Measurements from ENCODE around the gene SYNJ2.
"Not testable (repeated sequence)": the region's sequence is repeated elsewhere in the genome, so short reads cannot be mapped to it uniquely, and the experiment has no call there.

SYNJ2 gene, protein sequence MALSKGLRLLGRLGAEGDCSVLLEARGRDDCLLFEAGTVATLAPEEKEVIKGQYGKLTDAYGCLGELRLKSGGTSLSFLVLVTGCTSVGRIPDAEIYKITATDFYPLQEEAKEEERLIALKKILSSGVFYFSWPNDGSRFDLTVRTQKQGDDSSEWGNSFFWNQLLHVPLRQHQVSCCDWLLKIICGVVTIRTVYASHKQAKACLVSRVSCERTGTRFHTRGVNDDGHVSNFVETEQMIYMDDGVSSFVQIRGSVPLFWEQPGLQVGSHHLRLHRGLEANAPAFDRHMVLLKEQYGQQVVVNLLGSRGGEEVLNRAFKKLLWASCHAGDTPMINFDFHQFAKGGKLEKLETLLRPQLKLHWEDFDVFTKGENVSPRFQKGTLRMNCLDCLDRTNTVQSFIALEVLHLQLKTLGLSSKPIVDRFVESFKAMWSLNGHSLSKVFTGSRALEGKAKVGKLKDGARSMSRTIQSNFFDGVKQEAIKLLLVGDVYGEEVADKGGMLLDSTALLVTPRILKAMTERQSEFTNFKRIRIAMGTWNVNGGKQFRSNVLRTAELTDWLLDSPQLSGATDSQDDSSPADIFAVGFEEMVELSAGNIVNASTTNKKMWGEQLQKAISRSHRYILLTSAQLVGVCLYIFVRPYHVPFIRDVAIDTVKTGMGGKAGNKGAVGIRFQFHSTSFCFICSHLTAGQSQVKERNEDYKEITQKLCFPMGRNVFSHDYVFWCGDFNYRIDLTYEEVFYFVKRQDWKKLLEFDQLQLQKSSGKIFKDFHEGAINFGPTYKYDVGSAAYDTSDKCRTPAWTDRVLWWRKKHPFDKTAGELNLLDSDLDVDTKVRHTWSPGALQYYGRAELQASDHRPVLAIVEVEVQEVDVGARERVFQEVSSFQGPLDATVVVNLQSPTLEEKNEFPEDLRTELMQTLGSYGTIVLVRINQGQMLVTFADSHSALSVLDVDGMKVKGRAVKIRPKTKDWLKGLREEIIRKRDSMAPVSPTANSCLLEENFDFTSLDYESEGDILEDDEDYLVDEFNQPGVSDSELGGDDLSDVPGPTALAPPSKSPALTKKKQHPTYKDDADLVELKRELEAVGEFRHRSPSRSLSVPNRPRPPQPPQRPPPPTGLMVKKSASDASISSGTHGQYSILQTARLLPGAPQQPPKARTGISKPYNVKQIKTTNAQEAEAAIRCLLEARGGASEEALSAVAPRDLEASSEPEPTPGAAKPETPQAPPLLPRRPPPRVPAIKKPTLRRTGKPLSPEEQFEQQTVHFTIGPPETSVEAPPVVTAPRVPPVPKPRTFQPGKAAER (N-terminal part only)

DNA sequence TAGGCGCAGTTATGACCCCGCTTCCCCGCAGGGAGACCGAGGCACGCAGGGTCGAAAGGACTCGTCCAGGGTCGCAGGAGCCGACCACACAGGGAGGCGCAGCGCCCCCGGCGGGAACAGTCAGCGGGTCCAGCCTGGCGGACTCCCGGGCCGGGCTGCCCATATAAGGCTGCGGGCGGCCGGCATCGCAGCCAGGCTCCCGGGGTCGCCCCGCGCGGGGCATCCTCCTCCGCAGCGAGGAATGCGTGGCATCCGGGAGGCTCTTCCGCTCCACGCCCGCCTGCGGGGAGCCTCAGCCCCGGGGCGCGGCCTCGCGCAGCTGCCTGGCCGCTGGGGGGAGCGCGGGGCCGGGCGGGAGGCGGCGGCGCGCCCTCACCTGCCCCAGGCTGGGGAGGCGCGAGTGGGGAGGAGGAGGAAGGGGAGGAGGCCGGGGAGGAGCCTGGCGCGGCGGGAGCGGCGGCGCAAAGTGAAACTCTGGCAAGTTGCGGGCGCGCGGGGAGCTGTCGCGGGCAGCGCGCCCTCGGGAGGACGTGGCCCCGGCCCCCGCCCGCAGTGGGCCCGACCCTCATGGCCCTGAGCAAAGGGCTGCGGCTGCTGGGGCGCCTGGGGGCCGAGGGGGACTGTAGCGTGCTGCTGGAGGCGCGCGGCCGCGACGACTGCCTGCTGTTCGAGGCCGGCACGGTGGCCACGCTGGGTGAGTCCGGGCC is at the start of gene SYNJ2:
SYNJ2 (plus strand) TSS at position 469 of the 707 bp plus-strand sequence; CDS start at position 568, 99 bp downstream.
- DNase-seq, result peak; percentile 59 to 66

DNA sequence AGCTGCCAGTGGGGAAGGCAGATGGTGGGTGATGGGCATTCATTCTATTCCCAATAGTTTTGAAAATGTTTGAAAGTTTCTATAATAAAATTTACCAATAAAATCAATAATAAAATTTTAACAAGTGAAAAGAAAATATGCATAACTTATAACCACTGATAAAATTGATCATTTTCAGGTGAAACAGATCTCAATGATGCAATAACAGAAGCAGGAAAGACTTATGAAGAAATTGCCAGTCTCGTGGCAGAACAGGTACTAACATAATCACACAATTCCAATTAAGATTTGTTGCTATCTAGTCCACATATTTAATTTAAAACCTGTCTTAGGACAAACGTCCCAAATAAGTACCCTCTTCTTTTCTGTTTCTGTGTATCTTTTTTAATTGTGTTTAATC is 45.9 kb upstream of the SYNJ2 start:
- no peak for DNase-seq

DNA sequence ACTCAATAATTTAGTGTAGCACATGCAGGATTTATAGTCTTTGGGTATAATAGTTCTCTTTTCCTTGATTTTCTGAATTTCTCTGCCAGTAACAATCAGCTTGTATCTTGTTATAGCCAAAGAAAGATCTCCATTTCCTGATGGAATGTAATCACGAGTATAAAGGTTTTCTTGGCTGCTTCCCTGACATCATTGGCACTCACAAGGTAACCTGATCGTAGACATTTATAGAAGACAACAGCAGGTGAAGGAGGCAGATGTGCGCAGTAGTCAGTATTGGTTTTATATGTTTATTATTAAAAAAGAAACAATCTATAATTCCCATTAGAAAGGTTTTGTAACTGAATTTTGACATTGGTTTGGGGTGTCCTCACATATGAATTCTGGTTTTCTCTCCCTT is 44.3 kb upstream of the SYNJ2 start:
- DNase-seq, result no peak

DNA sequence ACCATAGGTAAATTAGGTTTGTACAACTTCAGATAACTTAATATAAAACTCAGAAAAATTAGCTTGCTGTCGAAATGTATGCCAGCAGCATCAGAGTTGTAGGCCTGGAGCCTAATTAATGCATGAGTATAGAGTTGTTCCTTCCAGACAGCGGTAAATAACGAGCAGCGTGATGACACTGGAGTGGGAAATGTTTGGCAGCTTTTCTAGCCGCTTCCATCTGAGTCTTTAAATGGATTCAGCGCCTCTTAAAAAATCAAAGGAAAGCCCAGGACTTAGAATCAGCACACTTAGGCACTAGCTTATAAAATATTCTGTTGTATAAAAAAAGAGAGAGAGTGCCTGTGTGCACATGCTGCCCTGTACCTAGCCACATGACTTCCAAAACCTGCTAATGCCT is 43.7 kb upstream of the SYNJ2 start:
- DNase-seq, result no peak

DNA sequence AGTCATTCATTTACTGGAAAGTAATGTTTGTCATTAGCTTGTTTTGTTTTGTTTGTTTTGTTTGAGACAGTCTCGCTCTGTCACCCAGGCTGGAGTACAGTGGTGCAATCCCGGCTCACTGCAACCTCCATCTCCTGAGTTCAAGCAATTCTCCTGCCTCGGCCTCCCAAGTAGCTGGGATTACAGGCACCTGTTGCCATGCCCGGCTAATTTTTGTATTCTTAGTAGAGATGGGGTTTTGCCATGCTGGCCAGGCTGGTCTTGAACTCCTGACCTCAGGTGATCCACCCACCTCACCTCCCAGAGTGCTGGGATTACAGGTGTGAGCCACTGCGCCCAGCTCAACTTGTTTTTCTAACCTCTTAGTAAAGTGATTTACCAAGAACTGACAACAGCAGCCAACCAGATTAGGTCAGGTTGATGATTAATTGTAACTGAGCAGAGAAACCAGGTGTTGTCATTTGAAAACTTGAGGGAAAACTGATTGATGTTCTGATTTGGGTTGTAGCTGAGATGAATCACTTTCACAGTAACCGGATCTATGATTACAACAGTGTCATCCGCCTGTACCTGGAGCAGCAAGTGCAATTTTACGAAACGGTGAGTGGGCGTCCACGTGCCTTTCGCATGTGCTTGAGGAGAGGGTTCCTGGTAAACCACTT is 41.2 kb upstream of the SYNJ2 start:
- DNase-seq, result not testable (repeated sequence)

DNA sequence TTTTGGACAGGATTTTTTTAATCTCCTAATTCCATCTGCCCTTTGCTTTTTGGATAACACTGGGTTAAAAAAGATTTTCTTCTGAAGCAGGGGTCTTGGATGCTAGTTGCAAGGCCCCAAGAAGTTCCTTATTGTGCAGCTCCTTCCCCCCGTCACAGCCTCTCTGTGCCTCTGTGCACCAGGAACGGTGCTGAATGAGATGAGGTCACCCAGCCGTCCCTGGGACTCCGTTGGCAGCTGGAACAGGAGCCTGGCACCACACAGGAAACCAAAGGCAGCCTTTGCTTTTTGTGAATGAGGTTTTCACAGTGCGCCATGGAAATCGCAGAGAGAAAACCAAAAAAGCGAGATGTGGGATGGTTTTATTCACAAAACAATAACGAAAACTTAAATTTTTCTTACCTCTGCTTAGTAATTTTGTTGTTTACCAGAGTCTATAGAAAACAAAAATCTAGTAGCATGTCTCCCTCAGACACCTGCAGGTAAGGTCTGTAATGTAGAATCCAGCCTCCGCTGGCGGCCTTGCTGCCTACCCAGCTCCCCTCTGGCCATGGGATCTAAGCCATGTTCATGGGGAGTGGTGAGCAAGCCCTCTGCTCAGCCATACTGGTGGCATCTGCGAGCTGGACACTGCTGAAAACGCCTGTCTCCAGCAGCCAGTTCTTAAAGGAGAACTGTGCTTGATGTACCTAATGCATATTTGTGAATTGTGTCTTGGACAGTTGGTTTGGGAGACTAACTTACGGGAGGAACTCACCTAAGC is 40.4 kb upstream of the SYNJ2 start:
- no peak for DNase-seq

DNA sequence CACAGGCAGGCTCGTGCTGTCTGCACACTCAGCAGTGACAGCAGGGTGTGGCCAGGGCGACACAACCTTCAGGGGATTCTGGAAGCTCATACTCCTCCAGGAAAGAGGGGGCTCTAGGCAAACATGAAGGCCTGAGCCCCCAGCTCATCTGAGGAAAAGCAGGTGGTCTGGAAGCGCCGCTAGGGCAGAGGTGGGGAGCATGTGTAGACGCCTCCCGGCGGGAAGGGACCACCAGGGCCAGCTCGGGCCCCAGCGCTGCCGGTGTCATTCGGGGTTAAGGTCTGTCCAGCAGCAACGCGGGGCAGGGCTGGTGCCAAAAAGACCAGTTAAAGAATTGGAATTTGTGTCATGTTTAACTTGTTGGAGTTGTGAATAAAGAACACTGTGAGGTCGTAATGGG is 39.3 kb upstream of the SYNJ2 start:
- DNase-seq, result no peak

DNA sequence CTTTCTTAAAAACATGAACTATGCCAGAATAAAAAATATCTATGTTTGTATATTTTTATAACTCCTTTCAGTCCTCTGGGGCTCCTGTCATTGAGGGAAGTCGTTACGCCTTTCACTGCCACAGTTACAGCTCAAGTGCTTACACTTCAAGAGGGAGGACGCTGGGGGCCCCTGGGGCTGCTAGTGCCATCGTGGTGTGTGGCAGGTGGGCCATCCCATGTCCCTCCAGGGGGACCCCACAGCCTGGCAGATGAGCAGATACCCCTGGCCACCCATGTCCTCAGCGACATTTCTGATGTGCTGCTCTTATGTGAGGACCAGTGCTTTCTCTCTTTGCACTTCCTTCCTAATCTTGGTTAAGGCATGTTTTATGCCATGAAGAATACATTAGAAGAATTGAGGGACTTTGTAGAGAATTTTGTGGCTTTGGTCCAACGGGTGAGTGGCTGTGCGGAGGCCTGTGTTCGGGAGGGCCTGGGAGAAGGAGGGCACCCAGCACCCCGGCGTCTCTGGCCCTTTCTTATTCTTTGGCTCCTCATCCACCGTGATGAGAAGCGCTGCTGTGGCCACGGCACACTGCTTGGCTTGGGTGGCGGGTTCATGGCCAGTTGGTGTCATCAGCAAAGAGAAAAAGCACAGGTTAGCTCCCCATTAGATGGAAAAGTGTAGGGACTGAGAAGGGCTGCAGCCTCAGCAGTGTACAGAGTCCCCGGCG is 38.3 kb upstream of the SYNJ2 start:
- no peak for DNase-seq

DNA sequence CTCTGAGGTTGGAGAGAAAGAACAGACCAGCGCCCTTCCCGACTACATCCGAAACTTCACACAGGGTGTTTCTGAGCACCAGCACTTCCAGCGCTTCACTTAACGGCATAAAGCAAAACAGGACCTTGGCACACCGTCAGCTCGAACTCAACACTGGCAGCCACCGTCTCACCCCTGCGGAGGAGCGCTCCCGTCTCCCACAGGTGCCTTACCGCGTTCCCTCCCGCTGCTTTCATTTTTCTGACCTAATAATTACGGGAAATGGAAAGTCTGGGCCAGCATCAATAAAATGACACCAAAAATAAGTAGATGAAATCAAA is 37.7 kb upstream of the SYNJ2 start:
- DNase-seq, result no peak

DNA sequence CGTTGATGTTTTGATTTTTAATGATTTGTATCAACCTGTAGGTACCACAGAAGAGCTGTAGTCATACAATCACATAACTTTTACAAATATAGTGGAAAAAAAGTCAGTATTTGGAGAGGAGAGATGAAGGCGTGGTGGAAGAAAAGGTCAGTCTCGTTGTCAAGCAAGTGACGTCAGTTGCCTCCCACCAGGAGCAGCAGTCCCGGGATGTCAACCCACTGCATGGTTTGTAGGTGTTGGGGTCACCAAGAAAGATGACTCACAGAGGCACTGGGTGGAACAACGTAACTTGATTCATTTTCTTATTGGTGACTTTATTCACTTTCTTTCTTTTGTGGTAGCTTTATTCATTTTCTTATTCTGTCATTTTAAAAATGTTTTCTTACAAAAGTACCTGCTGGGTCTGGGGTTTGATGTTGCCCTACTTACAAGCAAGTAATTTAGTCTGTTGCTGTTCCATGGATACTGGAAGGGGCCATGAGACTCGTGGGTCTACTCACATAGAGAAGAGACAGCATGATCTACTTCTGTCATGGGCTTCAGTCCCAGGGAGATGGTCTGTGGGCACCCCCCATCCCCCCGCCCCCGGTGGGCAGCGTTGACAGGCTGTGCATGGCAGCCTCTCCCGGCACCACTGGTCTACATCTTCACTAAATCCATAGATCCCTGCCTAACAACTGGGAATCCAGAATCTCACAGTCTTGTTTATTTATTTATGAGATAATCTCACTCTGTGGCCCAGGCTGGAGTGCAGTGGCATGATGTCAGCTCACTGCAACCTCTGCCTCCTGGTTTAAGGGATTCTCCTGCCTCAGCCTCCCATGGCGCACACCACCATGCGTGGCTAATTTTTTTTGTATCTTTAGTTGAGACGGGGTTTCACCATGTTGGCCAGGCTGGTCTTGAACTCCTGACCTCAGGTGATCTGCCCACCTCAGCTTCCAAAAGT is 36.4 kb upstream of the SYNJ2 start:
- no peak for DNase-seq

DNA sequence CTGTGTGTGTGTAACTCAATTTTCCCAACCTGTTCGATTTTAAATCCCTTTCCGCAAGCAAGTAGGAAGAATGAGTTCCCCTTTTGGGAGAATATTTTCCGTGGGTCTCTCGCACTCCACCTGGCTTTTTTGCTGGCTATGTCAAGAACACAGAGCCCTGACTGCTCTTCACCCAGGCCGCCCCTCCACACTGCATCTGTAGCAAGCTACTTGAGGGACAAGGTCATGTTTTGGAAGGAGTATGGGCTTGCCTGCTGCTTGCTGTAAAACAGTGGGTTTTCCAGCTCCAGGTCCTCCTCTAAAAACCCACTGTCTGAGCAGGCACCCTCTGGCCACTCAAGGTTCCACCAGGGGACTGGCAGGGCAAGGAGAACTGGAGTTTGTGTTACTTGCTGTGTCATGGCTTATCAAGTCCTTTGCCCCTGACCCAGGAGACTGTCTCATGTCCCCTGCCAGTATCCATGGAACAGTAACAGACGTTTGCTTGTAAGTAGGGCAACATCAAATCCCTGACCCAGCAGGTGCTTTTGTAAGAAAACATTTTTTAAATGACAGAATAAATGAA is 35.5 kb upstream of the SYNJ2 start:
- DNase-seq, result no peak

DNA sequence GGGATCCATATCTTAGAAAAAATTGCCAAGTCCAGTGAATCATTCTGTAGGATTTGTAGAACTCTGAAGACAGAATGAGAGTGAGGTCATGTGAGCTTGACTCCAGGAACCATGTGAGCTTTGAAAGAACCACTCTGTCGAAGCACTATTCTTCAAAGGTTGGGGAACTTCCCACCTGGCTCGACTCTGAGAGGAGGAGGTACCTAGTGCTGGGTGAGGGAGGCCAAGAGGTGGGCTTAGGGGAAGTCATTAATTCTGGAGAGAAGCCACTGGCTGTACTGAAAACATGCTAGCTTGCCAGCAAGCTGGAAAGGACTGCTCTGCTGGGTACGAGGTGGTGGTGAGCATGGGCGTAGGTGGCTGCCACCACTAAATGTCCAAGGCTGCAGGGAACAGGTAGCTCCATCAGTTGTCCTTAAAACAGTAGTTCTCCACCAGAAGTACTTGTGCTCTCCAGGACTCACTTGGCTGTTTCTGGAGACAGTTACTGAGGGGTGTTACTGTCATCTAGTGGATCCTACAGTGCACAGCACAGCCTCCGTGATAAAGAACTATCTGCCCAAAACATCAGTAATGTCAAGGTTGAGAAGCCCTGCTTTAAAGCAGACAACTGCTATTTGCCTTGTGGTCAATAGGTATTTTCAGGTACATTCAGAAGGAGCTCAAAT is 34.7 kb upstream of the SYNJ2 start:
- DNase-seq, result peak in 1 of 2 experiments; percentile 1

DNA sequence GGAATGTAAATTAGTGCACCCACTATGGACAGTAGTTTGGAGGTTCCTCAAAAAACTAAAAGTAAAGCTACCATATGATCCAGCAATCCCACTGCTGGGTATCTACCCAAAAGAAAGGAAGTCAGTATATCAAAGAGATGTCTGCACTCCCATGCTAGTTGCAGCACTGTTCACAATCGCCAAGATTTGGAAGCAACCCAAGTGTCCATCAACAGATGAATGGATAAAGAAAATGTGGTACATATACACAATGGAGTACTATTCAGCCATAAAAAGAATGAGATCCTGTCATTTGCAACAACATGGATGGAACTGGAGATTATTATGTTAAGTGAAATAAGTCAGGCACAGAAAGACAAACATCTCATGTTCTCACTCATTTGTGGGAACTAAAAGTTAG is 30.8 kb upstream of the SYNJ2 start:
- not testable (repeated sequence) for DNase-seq

DNA sequence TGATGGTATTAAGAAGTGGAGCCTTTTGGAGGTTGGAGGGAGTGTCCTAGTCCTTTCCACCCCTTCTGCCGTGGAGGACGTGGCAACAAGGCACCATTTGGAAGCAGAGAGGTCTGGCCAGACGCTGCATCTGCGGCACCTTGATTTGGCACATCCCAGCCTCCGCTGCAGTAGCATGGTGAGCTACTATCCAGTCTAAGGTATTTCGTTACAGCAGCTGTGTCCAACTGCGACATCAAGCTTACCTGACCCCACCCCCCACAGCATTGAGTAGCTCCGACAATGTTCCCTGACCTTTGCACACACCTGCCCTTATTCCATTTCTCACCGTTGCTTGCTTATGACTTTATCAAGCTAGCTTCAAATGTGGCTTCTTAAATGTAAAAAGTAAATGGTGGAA is 29.8 kb upstream of the SYNJ2 start:
- no peak for DNase-seq

DNA sequence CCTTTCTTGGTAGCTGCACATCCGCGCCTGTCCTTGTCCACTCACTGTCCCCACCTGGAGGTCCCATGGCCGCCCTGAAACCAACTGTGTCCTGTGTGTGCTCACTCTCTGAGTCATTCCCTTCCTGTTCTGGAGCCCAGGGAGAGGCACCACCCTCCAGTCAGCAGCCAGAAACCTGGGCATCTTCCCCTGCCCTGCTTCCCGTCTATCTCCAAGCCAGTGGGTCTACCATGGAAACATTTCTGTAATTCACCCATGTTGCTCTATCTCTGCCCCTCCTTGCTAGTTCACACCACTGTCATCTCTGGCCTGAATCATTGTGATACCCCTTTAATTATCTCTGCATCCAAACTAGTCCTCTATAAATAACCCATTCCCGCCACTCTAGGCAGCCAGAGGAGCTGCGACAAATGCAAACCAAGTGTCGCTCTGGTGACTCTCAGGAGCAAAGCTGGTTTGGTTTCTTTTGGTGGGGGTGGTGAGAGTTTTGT is 28.8 kb upstream of the SYNJ2 start:
- no peak for DNase-seq

DNA sequence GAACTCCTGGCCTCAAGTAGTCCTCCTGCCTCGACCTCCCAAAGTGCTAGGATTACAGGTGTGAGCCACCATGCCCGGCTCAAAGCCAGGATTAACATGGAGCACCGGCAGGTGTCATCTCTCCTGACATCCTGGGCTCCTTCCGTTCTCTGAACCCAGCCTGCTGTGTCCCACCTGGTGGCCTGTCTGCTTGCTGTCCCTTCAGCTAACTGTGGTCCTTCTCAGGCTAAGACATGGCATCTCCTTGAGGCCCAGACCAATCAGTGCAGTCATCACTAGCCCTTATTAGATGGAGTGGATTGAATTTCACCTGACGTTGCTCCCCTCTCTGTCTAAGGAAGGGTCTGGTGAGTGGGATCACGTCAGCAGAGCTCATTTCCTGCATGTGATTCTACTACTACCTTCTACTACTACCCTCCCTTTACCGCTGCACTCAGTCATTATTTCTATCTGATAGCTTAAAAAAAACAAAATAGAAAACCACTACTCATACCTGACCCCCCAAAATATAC is 28.0 kb upstream of the SYNJ2 start:
- no peak for DNase-seq

DNA sequence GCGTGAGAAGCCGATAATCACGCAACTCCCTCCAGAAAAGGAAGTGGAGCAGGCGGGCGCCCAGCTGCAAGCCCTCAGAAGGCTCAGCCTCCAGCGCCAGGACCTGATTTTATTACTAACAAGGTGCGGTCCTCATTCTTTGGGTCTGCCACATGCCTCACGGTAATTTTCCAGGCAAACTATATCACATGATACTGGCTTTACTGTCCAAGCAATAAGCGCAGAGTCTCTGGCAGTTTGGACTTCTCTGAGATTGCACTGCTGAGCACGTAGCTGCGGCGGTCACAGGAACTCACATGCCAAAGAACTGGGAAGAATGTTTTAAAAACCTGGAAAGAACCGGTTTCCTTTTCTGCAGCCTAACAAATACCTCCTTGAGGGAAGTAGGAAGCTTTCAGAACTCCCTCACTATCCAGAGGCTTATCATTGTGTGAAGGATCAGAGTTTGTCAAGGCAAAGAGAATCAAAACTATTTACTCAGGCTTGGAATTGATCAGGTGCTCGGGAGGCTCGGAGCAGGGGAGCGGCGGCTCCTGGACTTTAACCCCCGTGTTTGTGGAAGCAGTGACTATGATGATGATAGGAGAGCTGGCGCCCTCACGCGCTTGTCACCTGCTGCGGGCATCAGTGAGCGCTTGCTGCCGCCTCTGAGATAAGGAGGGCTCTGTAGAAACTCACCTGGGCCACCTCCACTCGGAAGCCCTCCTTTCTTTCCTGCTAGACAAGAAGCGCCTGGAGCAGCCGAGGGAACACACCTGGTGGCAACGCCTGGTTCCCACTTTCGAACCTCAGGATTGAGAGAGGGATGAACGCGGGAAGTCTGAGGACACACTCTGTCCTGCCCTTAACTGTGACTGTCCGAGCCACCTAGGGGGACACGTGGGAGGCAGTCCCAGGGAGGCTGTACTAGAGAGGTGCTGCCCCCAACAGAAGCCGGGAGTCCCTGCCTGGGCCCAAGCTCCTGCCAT is 27.2 kb upstream of the SYNJ2 start:
- no peak for DNase-seq

Measured in NCI-H2081 (cell line).